Left cardiac atrium (tissue), 4 donors: ENCODE data around the gene PCSK7. TPM values are rescaled to one million over a fixed set of nuclear protein-coding genes. Genes with fewer than 3 reads are reported as not detected.

Source experiments
- ATAC-seq, 2 donors: fragments of 200-7000 bp; cut with Tn5 transposase; one replicate each; pipeline ENCODE4 v1.9.1; 2020; ENCODE audit warnings: mild to moderate bottlenecking in 2 of 2, moderate library complexity in 2 of 2
- DNase-seq: peaks from one replicate; pipeline ENCODE4 v3.0.0-alpha.2; 2020
- intact Hi-C, 2 donors: fragments of 100-400 bp; cut with DNase I; formaldehyde crosslinking; loops; one replicate each; pipeline versions ENCODE4 v1.14.1 to v1.15.1; 2022 to 2023
- total RNA-seq, 2 donors: library from RNA; stranded (reverse); fragmentation: NEBNext Ultra II Directional; extraction: Animal tissue kit (Norgen Biotek cat#: 25700); gene quantifications; one replicate each; pipeline ENCODE4 v1.2.1, GENCODE V29; 2021
- donor health status: DM: no; HTN: yes; CAD: no.
- donor health status: DM: no; HTN: yes; CAD: no; lungs with severe emphysema.
- donor health status: DM: yes; HTN: yes; CAD: no.
- donor health status: Dilated cardiomyopathy.

Gene PCSK7
- total RNA-seq, 2 donors from 2014 or later = 29.2 to 42.5 TPM

- peak; percentile 71 for DNase-seq
- intact Hi-C loops = no loop called here
- peak; percentile 92 to 94 for ATAC-seq
Observed at GRCh38 chr11:117232092-117232878, 412 bp upstream of the PCSK7 start, which contains the start of gene RNF214. TSS of gene RNF214 (plus strand) at chr11:117232671. CDS start at chr11:117234273, 1,602 bp downstream.

- intact Hi-C loops = no loop called here
- DNase-seq (no peak), ATAC-seq (no peak)
Observed at GRCh38 chr11:117230999-117231841, 653 bp downstream of the PCSK7 start.

GRCh38 chr11:117230286-117230961, 1.4 kb downstream of the PCSK7 start:
- ATAC-seq (no peak), DNase-seq (no peak)
- intact Hi-C loops = no loop called here

DNA sequence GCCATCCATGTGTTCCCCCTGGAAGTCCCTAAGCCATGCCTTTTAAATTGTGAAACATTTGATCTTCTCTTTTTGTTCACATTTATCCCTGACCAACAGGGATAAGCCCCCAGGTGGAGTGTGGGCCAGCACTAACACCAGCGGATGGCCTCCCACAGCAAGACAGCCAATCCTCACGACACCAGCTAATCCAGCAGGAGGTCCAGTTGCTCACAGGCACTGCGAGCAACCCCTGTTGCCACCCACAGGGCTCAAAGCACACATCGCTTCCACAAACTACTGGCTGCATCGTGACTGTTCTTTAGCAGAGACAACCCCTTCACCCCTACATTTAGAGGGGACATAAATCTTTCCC, 2.0 kb downstream of the PCSK7 start:
- intact Hi-C loops = loop anchor here (5.0 to 10.0 kb wide), 4 partner anchors 355 to 445 kb away; partner anchors contain the start of genes APOA5 (in 1 of the 2) and ZPR1 (in 1 of the 2)
- DNase-seq (no peak), ATAC-seq (no peak)

DNA sequence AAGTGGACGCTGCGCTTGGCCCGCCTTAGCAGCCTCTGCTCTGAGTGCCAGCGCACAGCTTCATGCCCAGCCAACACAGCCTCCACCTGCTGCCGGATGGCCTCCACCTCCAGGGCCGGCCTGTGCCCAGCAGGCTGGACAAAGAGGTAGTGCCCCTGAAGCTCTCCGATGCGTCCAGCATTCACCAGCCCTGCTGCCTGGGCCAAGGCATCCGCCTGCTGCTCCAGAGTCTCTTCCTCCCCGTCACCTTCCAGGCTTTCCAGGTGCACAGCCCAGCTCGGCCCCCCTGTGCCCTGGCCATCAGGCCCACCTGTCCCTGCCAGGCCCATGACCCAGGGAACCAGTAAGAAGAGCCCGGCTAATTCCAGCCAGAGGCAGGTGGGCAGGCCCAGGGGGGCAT, 2.5 kb downstream of the PCSK7 start:
- ATAC-seq = no peak
- intact Hi-C loops = loop anchor here (5.0 to 10.0 kb wide), 4 partner anchors 355 to 445 kb away; partner anchors contain the start of genes APOA5 (in 1 of the 2) and ZPR1 (in 1 of the 2)
- DNase-seq = no peak

DNA sequence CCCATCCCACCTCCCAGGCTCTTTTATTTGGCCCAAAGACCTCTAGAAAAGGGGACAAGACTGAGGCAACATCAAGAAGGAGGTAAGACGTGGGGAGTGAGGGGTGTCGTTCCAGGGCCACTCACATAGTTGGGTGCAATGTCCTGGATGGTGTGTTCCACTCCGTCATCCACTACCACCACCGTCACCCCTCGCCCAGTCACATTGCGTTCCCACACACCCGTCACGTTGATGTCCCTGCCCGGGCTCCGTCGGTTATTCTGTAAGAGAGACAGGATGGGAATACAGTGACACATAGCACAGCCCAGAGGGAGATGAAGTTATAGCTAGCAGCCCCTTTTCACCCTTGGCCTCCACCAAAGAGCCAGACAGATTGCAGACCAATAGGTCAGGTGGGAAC, 3.8 kb downstream of the PCSK7 start:
- no peak for DNase-seq
- intact Hi-C loops = loop anchor here (5.0 to 10.0 kb wide), 4 partner anchors 353 to 443 kb away; partner anchors contain the start of genes APOA5 (in 1 of the 2) and ZPR1 (in 1 of the 2)
- ATAC-seq = no peak

GRCh38 chr11:117226388-117227385, 5.2 kb downstream of the PCSK7 start:
- peak; percentile 68 to 70 for ATAC-seq
- intact Hi-C loops = loop anchor here (5.0 to 10.0 kb wide), 4 partner anchors 352 to 442 kb away; partner anchors contain the start of genes APOA5 (in 1 of the 2) and ZPR1 (in 1 of the 2)
- DNase-seq = peak; percentile 46

DNA sequence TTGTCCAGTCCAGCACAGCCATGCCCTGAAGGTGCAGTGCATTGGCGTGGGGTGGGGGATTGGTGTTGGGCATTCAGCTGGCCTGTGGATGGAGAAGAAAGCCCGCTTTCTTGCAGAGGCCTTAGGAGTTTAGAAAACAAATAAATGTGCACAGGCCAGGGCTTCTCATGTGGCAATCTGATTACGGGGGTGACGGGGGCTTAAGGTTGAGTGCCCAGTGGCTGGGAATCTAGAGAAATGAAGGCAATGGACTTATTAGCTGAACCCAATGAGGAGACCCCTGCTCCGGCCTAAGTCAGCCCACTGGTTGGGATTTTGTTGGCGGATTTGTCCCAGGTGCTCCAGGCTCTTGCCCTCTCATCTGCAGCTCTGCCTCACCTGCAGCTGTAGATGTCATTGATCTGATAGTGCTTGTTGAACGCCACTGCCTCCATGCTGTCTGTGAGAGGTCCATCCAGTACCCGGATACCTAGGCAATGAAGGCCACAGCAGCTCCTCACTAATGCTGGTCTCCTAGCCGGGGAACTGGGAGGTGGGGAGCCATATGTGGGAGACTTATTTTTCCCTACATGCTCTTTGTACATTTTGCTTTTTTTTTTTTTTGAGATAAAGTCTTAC, 6.2 kb downstream of the PCSK7 start:
- DNase-seq (no peak), ATAC-seq (no peak)
- intact Hi-C loops = loop anchor here (5.0 to 10.0 kb wide), 4 partner anchors 351 to 441 kb away; partner anchors contain the start of genes APOA5 (in 1 of the 2) and ZPR1 (in 1 of the 2)

DNA sequence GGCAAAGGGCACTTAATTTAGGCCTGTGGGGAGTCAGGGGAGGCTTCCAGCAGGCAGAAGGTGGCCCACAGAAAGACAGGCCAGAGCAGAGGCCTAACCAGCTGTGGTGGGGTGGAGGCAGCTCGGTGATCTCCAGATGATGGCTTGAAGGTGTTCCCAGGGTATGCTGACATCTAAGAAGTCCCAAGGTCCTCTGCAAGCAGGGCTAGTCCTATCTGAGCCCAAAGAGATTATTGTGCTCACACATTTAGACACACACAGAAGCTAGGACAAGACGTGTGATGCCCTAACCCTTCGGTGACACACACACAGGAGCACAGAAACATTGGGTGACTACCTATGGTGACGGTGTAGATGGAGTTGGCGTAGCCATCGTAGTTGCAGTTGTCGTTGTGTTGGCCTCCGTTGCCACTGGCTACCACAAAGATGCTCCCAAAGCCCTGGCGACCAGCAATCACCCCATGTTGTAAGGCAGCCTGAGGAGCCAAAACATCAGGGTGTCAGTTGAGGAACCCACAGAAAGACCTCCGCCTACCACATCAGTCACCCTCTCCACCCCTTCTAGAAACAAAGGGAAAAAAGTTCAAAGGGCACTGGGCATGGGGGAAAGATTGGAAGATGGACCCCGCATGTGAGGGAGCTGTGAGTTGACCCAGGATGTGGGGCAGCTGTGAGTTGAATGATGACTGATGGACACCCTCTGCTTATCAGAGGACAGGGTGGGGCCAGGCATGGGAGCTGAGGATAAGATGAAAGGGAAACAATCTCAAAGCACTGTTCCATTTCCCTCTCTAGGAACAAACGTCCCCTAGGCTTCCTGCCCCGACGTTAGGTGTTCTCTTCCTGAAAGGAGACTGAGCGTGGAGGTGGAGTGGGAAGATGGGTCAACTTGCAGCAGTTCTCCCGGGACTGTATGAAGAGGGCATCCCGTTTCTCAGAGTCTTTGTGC, 7.9 kb downstream of the PCSK7 start:
- peak; percentile 42 for DNase-seq
- intact Hi-C loops = loop anchor here (5.0 to 10.0 kb wide), 4 partner anchors 47 to 439 kb away; partner anchors contain the start of genes SIDT2 (in 1 of the 2) and ZPR1 (in 1 of the 2)
- ATAC-seq = no peak

DNA sequence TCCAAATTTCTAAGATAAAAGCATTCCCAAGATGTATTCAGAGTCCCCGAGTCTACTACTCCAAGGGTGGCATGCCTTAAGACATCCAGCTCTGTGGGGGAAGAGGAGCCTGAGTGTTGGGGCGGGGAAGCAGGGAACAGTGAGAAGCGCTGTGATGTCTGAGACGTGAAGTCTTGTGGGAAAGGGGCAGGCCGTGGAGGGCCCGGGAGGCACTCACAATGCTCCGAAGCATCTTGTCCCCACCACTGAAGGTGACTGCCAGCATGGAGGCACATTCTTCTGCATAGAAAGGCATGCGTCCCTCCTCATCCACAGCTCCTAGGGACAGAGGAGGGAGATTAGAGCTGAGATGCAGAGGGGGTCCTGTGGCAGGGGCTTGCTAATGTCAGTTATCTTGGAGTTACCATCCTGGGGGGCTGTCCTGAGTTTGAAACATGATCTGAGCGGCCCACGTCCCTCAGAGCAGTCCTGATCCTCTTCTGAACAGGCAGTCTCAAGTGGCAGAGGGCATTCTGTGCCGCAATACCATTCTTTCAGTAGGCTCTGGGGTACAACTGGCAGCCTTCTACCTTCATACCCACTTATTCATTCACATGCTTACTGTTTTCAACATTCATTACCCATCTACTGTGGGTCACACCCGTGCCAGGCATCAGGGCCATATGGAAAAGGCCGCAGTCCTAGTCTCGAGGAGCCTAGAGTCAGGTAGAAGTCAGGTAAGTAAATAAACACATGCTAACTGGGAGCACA, 8.7 kb downstream of the PCSK7 start:
- intact Hi-C loops = loop anchor here (5.0 to 10.0 kb wide), 4 partner anchors 46 to 438 kb away; partner anchors contain the start of genes SIDT2 (in 1 of the 2) and ZPR1 (in 1 of the 2)
- DNase-seq = no peak
- ATAC-seq = no peak

GRCh38 chr11:117221775-117222517, 9.9 kb downstream of the PCSK7 start:
- ATAC-seq = peak; percentile 23 to 57
- peak; percentile 82 for DNase-seq
- intact Hi-C loops = loop anchor here (5.0 to 10.0 kb wide), 4 partner anchors 45 to 437 kb away; partner anchors contain the start of genes SIDT2 (in 1 of the 2) and ZPR1 (in 1 of the 2)

DNA sequence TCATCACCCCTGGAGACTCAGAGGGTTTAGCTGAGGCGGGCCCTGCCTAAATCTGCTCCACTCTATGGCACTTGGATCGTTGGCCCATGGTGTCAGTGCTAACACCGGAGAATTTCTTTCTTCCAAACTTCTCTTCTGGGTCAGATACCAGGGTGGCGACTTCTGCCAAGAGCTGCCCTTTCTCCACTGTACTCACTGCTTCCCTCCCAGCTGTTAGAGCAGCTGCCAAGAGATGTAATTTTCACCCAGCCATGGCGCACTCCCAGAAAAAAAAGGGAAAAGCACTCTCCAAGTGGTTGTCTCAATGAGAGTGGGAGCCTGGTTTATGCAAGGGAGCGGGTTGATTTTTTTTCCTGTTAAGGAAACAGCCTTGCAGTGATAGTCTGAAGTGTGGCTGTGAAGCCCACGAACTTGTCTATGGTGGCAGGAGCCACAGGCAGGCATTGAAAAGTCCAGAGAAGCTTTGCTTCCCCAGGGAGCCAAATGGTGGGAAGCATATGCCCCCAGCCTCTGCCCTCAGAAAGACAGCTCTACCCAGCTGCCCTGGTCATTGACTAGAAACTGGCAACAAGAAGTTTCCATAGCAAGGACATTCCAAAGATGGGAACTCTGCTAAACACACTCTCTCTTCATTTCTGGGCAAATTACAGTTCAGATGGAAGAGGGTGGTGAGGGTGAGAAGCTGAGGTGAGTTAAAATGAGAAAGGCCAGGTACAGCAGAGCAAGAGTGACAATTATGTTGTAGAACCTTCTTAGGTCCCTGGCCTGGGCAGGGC, 10.7 kb downstream of the PCSK7 start:
- DNase-seq = peak; percentile 69
- intact Hi-C loops = loop anchor here (5.0 to 10.0 kb wide), 4 partner anchors 44 to 436 kb away; partner anchors contain the start of genes SIDT2 (in 1 of the 2) and ZPR1 (in 1 of the 2)
- ATAC-seq = peak; percentile 59 to 64

GRCh38 chr11:117220568-117220967, 11.3 kb downstream of the PCSK7 start:
- intact Hi-C loops = loop anchor here (5.0 to 10.0 kb wide), 4 partner anchors 43 to 436 kb away; partner anchors contain the start of genes SIDT2 (in 1 of the 2) and ZPR1 (in 1 of the 2)
- ATAC-seq (peak; percentile 60 to 68), DNase-seq (peak; percentile 87)
